Stimulated activated CD8-positive, alpha-beta memory T cell treated with anti-CD3 and anti-CD28 coated beads, Interleukin-7, amount 100 ng/mL, for 4 hours (primary cell): ENCODE results near the gene CDH23.

Source experiments
- DNase-seq, 2 donors: peaks; one replicate each; pipeline ENCODE4 v3.0.0-alpha.2; 2020; ENCODE audit warnings: low read depth in 2 of 2

The CDH23 gene

DNA sequence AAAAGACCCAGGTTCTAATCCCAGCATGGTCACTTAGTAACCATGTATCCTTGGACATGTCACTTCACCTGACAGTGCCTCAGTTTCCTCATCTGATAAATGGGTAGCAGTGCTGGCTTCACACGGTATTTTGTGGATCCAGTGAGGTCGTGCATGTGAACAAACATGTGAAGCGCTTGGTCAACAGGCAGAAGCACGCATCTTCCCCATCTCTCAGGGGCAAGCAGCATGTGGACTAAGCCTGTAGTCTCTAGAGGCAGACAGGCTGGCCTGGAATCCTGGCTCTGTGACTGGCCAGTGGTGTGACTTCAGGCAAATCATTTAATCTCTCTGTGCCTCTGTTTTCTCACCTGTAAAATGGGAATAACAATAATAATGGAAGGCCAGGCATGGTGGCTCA lies 207.0 kb downstream of the CDH23 start:
- no peak for DNase-seq

DNA sequence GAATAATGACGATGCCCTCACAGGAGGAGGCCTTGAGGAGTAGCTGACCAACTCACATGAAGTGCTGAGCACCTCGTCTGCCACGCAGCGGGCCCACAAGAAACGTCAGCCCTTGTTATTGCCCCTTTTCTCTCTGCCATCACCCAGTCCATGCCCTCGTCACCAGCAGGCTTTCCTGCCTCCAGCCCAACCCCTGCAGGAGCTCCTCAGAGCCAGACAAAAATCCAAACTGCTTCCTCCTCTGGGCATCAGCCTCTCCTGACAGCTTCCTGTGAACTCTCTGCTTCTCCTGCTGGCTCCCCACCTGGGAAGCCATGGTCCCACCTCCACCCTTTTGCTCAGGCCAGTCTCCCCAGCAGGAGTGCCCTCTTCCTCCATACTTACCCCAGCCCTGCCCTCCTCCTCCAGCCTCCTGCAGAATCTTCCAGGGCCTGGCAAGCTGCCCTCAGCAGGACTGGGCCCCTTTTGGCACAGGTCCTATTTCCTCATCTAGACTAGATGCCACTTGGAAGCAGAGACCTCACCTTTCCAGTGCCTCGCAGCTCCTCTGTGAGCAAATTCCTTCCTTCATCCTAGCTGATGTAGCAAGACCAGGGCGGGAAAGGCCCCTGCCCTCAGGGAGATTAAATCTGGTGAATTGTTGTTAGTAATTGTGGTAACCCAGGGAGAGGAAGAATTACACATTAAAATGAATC lies 207.8 kb downstream of the CDH23 start:
- DNase-seq: no peak

DNA sequence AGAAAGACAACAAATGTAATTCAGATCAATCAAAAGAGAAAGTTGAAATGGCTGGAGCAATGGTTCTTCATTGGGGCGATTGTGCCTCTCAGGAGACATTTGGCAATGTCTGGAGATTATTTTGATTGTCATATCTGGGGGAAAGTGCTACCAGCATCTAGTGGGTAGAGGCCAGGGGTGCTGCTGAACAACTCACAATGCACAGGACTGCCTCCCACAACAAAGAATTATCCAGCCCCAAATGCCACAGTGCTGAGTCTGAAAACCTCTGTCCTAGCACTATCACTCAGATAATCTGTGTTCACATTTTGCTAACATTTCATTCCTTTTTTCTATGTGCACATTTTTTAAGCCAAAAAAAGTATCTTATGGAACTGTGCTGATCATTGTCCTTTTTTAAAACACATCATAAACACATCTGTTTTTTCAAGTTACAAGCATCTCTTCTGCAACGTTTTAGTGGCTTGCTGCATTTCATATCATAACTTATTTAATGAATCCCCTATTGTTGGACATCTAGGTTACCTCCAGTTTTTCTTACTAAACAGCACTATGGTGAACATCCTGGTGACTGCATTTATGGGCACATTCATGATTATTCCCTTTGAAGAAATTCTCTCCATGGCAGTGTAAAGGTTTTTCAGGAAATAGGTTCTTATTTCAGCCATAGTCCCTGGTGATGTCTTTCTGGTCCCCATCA lies 208.7 kb downstream of the CDH23 start:
- DNase-seq: no peak

DNA sequence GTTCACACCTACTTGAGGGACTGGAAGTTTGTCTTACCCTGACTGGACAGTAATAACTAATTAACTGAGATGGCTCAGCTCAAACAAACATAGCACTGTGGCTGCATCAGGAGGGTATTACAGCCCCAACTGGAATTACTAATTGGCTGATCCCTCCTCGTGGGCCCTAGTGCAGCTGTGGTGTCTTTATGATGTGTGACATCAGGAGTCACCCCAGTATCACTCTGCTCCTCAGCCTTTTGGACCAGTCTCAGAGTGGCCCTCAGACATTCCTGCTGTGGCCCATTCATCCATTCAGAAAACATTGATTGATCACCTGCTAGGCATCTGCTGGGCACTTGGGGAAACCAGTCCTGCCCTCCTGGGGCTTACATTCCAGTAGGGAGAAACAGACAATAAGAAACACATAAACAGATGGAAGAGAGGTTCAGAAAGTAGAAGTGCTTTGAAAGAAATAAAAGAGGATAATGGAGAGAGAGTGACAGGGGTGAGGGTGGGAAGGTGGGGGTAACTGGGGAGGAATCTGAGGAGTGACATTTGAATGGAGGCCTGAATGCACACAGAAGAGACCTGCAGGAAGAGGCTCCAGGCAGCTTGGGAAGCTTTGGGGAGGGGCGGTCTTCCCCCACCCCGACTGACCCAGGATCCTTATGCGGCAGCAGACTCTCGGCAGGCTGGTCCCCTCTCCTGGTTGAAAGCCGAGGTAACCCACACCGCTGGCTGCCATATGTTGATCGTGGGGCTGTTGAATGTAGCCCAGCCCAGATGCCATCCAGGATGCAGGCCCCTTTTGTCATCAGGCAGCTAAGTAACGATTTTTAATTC lies 209.7 kb downstream of the CDH23 start:
- DNase-seq: no peak

GRCh38 chr10:71607082-71607443 lies 210.3 kb downstream of the CDH23 start:
- DNase-seq: no peak

DNA sequence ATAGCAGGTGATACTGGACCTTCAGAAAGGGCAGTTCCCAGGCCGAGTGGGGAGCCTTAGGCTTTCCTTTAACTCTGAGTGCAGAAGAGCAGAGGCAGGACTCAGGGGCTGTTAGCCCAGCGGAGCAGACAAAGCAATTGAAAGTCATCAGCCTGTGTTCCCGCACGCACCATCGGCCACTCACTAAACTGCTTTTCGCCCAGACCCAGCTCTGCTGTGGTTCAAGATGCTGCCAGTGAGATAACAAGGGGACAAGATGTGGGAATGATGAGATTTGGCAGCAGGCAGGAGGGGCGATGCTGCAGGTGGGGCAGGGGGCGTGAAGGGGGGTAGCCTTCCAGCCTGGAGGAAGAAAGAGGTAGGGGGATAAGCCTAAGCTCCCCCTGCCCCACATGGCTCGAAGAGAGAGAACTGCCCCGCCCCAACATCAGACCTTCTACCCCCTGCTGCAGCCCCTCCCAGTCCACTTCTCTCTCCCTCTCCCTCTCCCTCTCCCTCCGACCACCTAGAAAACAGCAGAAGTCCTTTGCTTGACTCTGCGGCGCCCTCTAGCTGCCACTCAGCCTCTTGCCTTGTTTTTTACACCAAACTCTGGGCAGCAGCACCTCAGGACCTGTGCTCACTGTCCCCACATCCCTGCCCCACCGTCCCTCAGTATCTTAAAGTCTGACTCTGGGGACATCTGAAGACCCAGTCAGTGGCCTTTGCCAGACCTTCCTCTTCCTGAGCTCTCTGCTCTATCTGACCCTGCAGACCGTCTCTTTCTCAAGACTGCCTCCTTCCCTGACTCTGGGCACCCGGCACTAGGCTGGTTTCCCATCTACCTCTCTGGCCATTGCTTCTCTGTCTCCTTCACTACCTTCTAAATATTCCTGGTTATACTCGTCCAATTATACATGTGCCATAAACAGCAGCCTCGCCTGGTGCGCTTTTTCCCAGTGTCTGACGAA lies 212.4 kb downstream of the CDH23 start:
- DNase-seq: peak; percentile 39 to 41

DNA sequence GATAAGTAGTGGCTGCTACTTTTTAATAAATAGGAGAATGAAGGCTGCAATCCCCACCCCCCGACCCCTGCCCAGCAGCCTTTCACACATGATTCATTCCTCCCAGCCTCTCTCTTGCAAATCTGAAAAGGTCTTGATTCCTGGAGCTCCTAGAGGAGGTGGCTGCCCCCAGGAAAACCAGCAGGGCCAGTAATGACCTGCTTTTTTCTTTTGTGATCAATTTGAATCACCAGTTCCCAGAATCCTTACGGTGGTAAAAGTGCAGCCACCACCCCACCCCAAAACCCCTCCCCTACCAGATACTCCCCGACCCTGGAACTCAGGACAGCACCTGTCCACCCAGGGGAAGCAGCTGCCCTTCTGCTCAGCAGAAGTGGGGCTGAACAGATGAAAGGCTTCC lies 213.9 kb downstream of the CDH23 start:
- no peak for DNase-seq

- DNase-seq: no peak
These were observed 214.4 kb downstream of the CDH23 start for GRCh38 chr10:71611131-71611530.

- DNase-seq: no peak
These were observed 215.1 kb downstream of the CDH23 start for GRCh38 chr10:71611709-71612422.

DNA sequence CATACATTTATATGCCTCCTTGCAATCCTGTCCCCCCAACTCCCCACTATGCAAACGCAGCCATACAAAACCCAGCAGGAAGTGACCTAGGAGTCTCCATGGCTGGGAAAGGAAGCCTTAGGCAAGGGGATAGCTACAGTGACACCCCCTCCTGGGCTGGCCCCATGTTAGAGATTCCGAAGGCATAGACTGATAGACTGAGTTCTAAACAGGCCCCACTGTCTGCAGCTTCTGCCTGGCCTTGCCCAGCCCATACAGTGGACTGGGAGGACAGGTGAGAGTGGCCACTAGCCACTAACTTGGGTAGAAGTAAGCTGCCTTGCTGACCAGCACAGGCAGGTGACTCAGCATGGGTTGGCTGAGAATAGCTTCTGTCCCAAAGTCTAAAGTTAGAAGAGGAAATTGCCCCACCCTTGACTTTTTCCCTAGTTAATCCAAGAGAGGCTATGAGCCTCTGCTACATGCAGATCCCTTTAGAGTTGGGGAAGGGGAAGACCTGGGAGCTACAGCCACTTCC lies 216.6 kb downstream of the CDH23 start:
- DNase-seq: no peak

DNA sequence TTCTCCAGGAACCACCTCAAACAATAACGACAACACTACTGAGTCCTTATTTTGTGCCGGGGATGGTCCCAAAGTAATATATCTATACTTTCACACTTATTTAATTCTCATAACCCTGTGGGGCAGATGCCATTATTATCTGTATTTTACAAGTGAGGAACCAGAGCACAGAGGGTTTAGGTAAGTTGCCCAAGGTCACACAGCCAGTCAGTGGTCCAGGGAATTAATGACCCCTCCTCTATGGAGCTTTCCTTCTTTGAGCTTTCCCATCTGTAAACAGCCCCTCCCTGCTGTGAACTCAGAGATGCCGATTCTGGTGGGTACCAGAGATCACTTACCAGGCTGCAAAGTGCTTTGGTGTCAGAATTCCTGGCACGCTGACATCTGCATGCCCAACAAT lies 217.2 kb downstream of the CDH23 start:
- DNase-seq: no peak

GRCh38 chr10:71614946-71615345 lies 218.2 kb downstream of the CDH23 start:
- DNase-seq: no peak

GRCh38 chr10:71615538-71616329 lies 219.0 kb downstream of the CDH23 start:
- DNase-seq: no peak

- no peak for DNase-seq
These were observed 220.3 kb downstream of the CDH23 start for GRCh38 chr10:71616817-71617654.

- DNase-seq: no peak
These were observed 221.5 kb downstream of the CDH23 start for GRCh38 chr10:71618176-71618575.

DNA sequence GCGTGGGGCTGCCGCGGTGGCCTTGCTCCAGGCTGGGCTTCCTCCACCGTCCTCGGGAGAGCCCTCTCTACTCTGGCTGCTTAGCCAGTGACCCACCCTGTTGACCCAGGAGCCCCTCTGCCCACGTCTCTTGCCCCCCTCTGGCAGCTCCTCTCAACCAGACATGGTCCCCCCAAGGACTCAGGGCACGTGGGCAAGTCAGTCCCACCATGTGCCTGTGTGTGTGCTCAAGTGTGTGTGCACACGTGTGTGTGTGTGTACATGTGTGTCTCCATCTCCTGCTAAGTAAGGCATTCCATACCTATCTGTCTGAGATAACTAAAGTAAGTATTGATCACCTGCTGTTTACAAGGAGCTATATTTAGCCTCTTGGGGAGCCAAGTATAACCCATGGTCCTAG lies 221.9 kb downstream of the CDH23 start:
- DNase-seq: no peak

GRCh38 chr10:71620642-71621041 lies 223.9 kb downstream of the CDH23 start:
- no peak for DNase-seq

GRCh38 chr10:71621231-71622153 lies 224.8 kb downstream of the CDH23 start:
- DNase-seq: no peak
